GM18519 (cell line): ENCODE results near the gene USP24.

Experiments
- ATAC-seq: cut with Tn5 transposase; IDR thresholded peaks from one replicate; pipeline ENCODE4 v1.9.1; 2021; ENCODE audit warnings: mild to moderate bottlenecking, moderate library complexity; ENCODE audit not compliant: unreplicated experiment, low FRiP score

USP24 gene

GRCh38 chr1:55073187-55073916 lies 141.8 kb downstream of the USP24 start:
- ATAC-seq: no peak

- no peak for ATAC-seq
Observed at GRCh38 chr1:55071477-55071876, 143.7 kb downstream of the USP24 start.

GRCh38 chr1:55070293-55071164 lies 144.6 kb downstream of the USP24 start:
- ATAC-seq: no peak

- ATAC-seq: no peak
Observed at GRCh38 chr1:55069280-55069679, 145.9 kb downstream of the USP24 start.

- no peak for ATAC-seq
Observed at GRCh38 chr1:55068638-55069037, 146.5 kb downstream of the USP24 start.

GRCh38 chr1:55067914-55068313 lies 147.2 kb downstream of the USP24 start:
- ATAC-seq: no peak

GRCh38 chr1:55067022-55067778 lies 148.0 kb downstream of the USP24 start:
- no peak for ATAC-seq

GRCh38 chr1:55065648-55066047 lies 149.5 kb downstream of the USP24 start:
- ATAC-seq: no peak

GRCh38 chr1:55064861-55065263 lies 150.3 kb downstream of the USP24 start:
- no peak for ATAC-seq

DNA sequence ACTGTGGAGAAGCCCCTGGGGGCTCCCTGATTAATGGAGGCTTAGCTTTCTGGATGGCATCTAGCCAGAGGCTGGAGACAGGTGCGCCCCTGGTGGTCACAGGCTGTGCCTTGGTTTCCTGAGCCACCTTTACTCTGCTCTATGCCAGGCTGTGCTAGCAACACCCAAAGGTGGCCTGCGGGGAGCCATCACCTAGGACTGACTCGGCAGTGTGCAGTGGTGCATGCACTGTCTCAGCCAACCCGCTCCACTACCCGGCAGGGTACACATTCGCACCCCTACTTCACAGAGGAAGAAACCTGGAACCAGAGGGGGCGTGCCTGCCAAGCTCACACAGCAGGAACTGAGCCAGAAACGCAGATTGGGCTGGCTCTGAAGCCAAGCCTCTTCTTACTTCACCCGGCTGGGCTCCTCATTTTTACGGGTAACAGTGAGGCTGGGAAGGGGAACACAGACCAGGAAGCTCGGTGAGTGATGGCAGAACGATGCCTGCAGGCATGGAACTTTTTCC lies 151.0 kb downstream of the USP24 start:
- no peak for ATAC-seq

- no peak for ATAC-seq
Observed at GRCh38 chr1:55063577-55063942, 151.6 kb downstream of the USP24 start.

DNA sequence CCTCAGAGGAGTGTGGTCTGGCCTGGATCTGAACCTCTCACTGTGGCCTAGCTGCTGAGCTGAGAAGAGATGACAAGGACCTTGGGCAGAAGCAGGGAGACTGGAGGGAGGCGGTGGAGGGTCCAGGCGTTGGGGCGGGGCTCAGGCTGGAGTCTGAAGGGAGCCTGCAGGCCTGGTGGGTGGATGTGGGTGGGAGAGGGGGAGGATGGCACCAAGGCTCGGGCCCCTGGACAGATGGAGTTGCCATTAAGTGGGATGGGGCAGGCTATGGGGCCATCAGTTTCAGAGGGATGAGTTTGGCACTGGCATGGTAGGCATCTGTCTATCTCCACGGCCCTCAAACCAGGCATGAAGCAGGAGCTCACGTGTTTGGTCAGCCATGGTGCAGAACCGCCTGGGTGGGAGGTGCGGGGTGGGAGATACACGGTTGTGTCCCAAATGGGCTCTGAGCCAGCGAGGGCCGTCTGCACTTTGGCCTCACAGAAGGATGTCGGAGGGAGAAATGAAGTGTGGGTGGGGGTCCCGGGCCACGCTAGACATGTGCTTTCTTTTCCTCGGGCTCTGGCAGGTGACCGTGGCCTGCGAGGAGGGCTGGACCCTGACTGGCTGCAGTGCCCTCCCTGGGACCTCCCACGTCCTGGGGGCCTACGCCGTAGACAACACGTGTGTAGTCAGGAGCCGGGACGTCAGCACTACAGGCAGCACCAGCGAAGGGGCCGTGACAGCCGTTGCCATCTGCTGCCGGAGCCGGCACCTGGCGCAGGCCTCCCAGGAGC lies 152.2 kb downstream of the USP24 start:
- no peak for ATAC-seq

GRCh38 chr1:55061706-55062321 lies 153.3 kb downstream of the USP24 start:
- ATAC-seq: no peak

- ATAC-seq: no peak
Observed at GRCh38 chr1:55061000-55061705, 154.0 kb downstream of the USP24 start.

GRCh38 chr1:55060133-55060999 lies 154.8 kb downstream of the USP24 start:
- ATAC-seq: no peak

- no peak for ATAC-seq
Observed at GRCh38 chr1:55059302-55060132, 155.6 kb downstream of the USP24 start.

GRCh38 chr1:55057956-55058298 lies 157.2 kb downstream of the USP24 start:
- no peak for ATAC-seq
